PC-3 (cell line): Measurements from ENCODE around the gene NFYC. TPM values are rescaled to one million over a fixed set of nuclear protein-coding genes. Genes with fewer than 3 reads are reported as not detected.

Experiments used
- ATAC-seq: fragments of 200-7000 bp; cut with Tn5 transposase; 2 replicates; pipeline ENCODE4 v1.9.1; 2020; ENCODE audit warnings: mild to moderate bottlenecking, moderate library complexity
- BruUV-seq: library from RNA; stranded (reverse); fragments of 400-500 nt; replicated peaks from 2 replicates; lab custom pipeline; 2021; lab: Mats Ljungman, UMichigan
- CTCF ChIA-PET: fragments of 300-600 bp; sonication (Branson Sonifier 250); formaldehyde crosslinking; loops from one replicate; lab custom pipeline; 2022; ENCODE audit warnings: antibody characterized with exemption; lab: Charles Lee
- POLR2A ChIA-PET: fragments of 300-600 bp; sonication (Branson Sonifier 250); formaldehyde crosslinking; loops from one replicate; lab custom pipeline; 2022; ENCODE audit warnings: antibody characterized with exemption; ENCODE audit not compliant: unreplicated experiment; lab: Charles Lee
- DNase-seq: peaks from one replicate; pipeline ENCODE4 v3.0.0-alpha.2; 2015
- H2AFZ ChIP-seq: fragments of 300-600 bp; sonication (generic); 2 replicates; pipeline ENCODE4 v1.6.0; 2016; ENCODE audit warnings: antibody characterized with exemption, low read length
- H3F3A ChIP-seq: fragments of 300-600 bp; sonication (generic); one replicate; pipeline ENCODE4 v1.6.0; 2017; ENCODE audit warnings: antibody characterized with exemption, low read length, control low read depth, mild to moderate bottlenecking; ENCODE audit not compliant: unreplicated experiment
- H3K27ac ChIP-seq: fragments of 300-600 bp; sonication (generic); 2 replicates; pipeline ENCODE4 v1.5.1; 2016; ENCODE audit warnings: mild to moderate bottlenecking, low read length
- H3K27me3 ChIP-seq: fragments of 300-600 bp; sonication (generic); 2 replicates; pipeline ENCODE4 v1.6.1; 2016; ENCODE audit warnings: low read length, mixed read lengths
- H3K36me3 ChIP-seq: fragments of 300-600 bp; sonication (generic); 2 replicates; pipeline ENCODE4 v1.6.1; 2016; ENCODE audit warnings: low read depth, mixed run types, low read length, mixed read lengths
- H3K4me1 ChIP-seq: fragments of 300-600 bp; sonication (generic); 2 replicates; pipeline ENCODE4 v1.5.1; 2016; ENCODE audit warnings: low read length; ENCODE audit not compliant: insufficient read depth
- H3K4me2 ChIP-seq: fragments of 300-600 bp; sonication (generic); 2 replicates; pipeline ENCODE4 v1.6.0; 2016; ENCODE audit warnings: low read length
- H3K4me3 ChIP-seq: fragments of 300-600 bp; sonication (generic); 2 replicates; pipeline ENCODE4 v1.5.1; 2016; ENCODE audit warnings: mild to moderate bottlenecking, low read length, mixed read lengths
- H3K79me2 ChIP-seq: fragments of 300-600 bp; sonication (generic); 2 replicates; pipeline ENCODE4 v1.6.1; 2017; ENCODE audit warnings: low read length, mixed read lengths
- H3K9ac ChIP-seq: fragments of 300-600 bp; sonication (generic); 2 replicates; pipeline ENCODE4 v1.6.0; 2016; ENCODE audit warnings: mild to moderate bottlenecking, low read length
- H3K9me2 ChIP-seq: fragments of 300-600 bp; sonication (generic); replicated peaks from 2 replicates; pipeline ENCODE4 v1.6.1; 2016; ENCODE audit warnings: mixed run types, low read length, mixed read lengths
- H3K9me3 ChIP-seq: fragments of 300-600 bp; sonication (generic); 2 replicates; pipeline ENCODE4 v1.6.1; 2016; ENCODE audit warnings: low read length, mixed read lengths
- H4K20me1 ChIP-seq: fragments of 300-600 bp; sonication (generic); 2 replicates; pipeline ENCODE4 v1.6.1; 2016; ENCODE audit warnings: low read length, mixed read lengths
- CTCF ChIP-seq: fragments of 300-600 bp; sonication (generic); conservative IDR thresholded peaks from 2 replicates; pipeline ENCODE4 v1.5.1; 2017; ENCODE audit warnings: antibody characterized with exemption, low read depth, mild to moderate bottlenecking, low read length
- EZH2 ChIP-seq: fragments of 300-600 bp; sonication (generic); IDR thresholded peaks from one replicate; pipeline ENCODE4 v1.6.1; 2017; ENCODE audit warnings: antibody characterized with exemption, mild to moderate bottlenecking, low read length; ENCODE audit not compliant: unreplicated experiment
- EZH2phosphoT487 ChIP-seq: fragments of 300-600 bp; sonication (generic); IDR thresholded peaks from 2 replicates; pipeline ENCODE4 v1.6.1; 2018; ENCODE audit warnings: mild to moderate bottlenecking, antibody characterized with exemption, low read length, borderline replicate concordance
- intact Hi-C: fragments of 100-400 bp; cut with micrococcal nuclease; formaldehyde crosslinking; loops from 2 replicates; pipeline ENCODE4 v1.9.0; 2023
- total RNA-seq: library from RNA; depleted of rRNA; stranded (reverse); fragments of >200 nt; gene quantifications from 2 replicates; pipeline ENCODE4 v1.2.3, GENCODE V29; 2014

NFYC gene
- total RNA-seq, 1 experiment from 2014 or later = 52.6 TPM

DNA sequence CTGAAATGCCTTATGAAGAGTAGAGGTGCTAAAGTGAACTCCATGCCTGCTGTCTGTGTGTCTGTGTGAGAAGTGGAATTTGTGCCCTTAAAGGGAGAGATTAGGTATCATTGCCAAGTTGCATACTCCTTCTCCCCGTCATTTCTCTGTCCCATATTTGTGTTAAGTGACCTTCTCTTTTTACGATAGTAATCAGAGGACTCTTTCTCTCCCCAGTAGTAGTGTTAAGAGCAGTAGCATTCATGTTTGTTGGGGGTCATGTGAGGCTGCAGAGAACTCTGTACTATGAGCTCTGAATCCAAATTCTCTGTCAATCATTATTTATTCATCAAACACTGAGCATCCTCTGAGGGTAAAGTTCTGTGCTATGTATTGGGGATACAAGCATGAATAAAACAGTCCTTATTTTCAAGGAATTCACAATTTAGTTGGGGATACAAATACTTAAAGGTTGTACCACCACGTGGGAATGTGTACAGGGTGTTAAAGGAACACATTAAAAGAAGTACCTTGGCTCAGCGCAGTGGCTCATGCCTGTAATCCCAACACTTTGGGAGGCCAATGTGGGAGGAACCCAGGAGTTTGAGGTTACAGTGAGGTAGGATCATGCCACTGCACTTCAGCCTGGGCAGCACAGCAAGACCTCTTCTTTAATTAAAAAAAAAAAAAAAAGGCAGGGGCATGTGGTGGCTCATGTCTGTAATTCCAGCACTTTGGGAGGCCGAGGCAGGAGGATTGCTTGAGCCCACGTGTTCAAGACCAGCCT, 67.3 kb downstream of the NFYC start:
- POLR2A ChIA-PET = interaction anchor here (0.6 kb wide), 1 partner anchor 157 kb away, joined by 5 read pairs; no protein-coding TSS in a partner anchor
- no peaks in the 10 kb centered on the region for H3F3A ChIP-seq
- intact Hi-C loops = no loop called here
- H3K9ac ChIP-seq = no peak overlapping the region
- H3K4me2 ChIP-seq = no peak overlapping the region
- no peaks in the 10 kb centered on the region for H3K27me3 ChIP-seq
- CTCF ChIA-PET = no interaction called here
- H3K79me2 ChIP-seq = no peaks in the 10 kb centered on the region
- H3K36me3 ChIP-seq = peaks cover 36% of the 10 kb centered on the region
- no peaks in the 10 kb centered on the region for H4K20me1 ChIP-seq
- BruUV-seq = no TSS peak
- DNase-seq (no peak), ATAC-seq (no peak)
- TF ChIP-seq EZH2phosphoT487 (no peak), CTCF (no peak), EZH2 (no peak)
- no peak overlapping the region for H2AFZ ChIP-seq
- no peak overlapping the region for H3K4me3 ChIP-seq
- H3K9me2 ChIP-seq = no peaks in the 10 kb centered on the region
- H3K4me1 ChIP-seq = no peaks in the 10 kb centered on the region
- no peaks in the 10 kb centered on the region for H3K9me3 ChIP-seq
- no peak overlapping the region for H3K27ac ChIP-seq

DNA sequence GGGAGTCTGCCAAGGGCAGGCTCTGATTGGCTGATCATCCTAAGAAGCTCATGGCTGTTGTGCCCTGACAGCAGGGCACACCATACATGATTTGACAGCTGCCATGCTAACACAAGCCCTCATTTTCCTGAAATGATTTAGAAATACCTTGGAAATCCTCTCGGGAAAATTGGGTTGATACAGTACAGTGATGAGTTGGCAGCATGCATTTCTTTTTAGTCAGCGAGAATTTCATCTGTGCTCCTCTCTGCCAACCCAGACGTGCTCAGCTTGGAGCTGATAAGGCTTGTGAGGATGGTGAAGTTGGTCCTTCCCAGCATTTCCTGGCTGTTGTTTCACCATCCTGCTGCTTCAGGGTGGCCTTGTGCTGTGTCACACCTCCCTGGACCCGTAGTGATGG, 69.5 kb downstream of the NFYC start:
- ATAC-seq (no peak), DNase-seq (no peak)
- no peaks in the 10 kb centered on the region for H3K79me2 ChIP-seq
- no peaks in the 10 kb centered on the region for H4K20me1 ChIP-seq
- no peaks in the 10 kb centered on the region for H3F3A ChIP-seq
- H3K9me3 ChIP-seq = no peaks in the 10 kb centered on the region
- POLR2A ChIA-PET = no interaction called here
- intact Hi-C loops = no loop called here
- TF ChIP-seq CTCF (no peak), EZH2 (no peak), EZH2phosphoT487 (no peak)
- H3K27me3 ChIP-seq = no peaks in the 10 kb centered on the region
- no peak overlapping the region for H2AFZ ChIP-seq
- no TSS peak for BruUV-seq
- CTCF ChIA-PET = no interaction called here
- peaks cover 29% of the 10 kb centered on the region for H3K36me3 ChIP-seq
- no peaks in the 10 kb centered on the region for H3K4me1 ChIP-seq
- H3K4me2 ChIP-seq = no peak overlapping the region
- H3K9ac ChIP-seq = no peak overlapping the region
- no peak overlapping the region for H3K4me3 ChIP-seq
- no peak overlapping the region for H3K27ac ChIP-seq
- H3K9me2 ChIP-seq = no peaks in the 10 kb centered on the region

GRCh38 chr1:40762144-40762923, 70.8 kb downstream of the NFYC start:
- H3K79me2 ChIP-seq = no peaks in the 10 kb centered on the region
- no peak overlapping the region for H3K9ac ChIP-seq
- ATAC-seq (no peak), DNase-seq (no peak)
- no peak overlapping the region for H2AFZ ChIP-seq
- no peak overlapping the region for H3K4me2 ChIP-seq
- H3K4me3 ChIP-seq = no peak overlapping the region
- H3K9me2 ChIP-seq = no peaks in the 10 kb centered on the region
- no peak for TF ChIP-seq CTCF
- TF ChIP-seq EZH2phosphoT487 = no peak
- TF ChIP-seq EZH2 = no peak
- no peaks in the 10 kb centered on the region for H3K9me3 ChIP-seq
- H3F3A ChIP-seq = no peaks in the 10 kb centered on the region
- H3K36me3 ChIP-seq = peaks cover 34% of the 10 kb centered on the region
- BruUV-seq = no TSS peak
- H4K20me1 ChIP-seq = no peaks in the 10 kb centered on the region
- H3K27me3 ChIP-seq = no peaks in the 10 kb centered on the region
- no peaks in the 10 kb centered on the region for H3K4me1 ChIP-seq
- POLR2A ChIA-PET = no interaction called here
- intact Hi-C loops = no loop called here
- CTCF ChIA-PET = no interaction called here
- no peak overlapping the region for H3K27ac ChIP-seq
